ENCODE data around the gene OXNAD1. TPM values are rescaled to one million over a fixed set of nuclear protein-coding genes. Genes with fewer than 3 reads are reported as not detected.

The OXNAD1 gene
- total RNA-seq, 1 experiment from 2014 or later = 16.3 TPM

DNA sequence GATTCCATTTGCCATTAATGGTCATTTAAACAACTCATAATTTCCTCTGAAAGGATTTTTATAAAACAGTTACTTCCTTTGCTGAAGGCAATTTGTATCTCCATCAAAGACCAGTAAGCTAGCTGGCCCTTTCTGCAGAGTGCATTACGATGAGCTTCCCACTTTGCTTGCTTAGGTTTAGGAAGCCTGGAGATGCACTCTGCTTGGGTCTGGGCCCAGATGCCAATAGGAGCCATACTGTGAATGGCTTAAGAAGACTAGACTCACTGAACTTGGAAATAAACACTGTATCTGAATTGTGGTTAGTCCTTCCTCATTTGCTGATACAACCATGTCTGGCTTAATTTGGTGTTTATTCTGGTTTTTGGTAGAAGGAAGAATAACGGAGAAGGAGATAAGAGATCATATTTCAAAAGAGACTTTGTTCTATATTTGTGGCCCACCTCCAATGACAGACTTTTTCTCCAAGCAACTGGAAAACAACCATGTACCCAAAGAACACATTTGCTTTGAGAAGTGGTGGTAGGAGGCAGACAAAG, 38.1 kb downstream of the OXNAD1 start:
- TF ChIP-seq, protein P1, sequence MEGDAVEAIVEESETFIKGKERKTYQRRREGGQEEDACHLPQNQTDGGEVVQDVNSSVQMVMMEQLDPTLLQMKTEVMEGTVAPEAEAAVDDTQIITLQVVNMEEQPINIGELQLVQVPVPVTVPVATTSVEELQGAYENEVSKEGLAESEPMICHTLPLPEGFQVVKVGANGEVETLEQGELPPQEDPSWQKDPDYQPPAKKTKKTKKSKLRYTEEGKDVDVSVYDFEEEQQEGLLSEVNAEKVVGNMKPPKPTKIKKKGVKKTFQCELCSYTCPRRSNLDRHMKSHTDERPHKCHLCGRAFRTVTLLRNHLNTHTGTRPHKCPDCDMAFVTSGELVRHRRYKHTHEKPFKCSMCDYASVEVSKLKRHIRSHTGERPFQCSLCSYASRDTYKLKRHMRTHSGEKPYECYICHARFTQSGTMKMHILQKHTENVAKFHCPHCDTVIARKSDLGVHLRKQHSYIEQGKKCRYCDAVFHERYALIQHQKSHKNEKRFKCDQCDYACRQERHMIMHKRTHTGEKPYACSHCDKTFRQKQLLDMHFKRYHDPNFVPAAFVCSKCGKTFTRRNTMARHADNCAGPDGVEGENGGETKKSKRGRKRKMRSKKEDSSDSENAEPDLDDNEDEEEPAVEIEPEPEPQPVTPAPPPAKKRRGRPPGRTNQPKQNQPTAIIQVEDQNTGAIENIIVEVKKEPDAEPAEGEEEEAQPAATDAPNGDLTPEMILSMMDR (IDR thresholded peaks at IDR 0.05; ENCODE audit: unreplicated experiment) = no peak
- DNase-seq = no peak
- H3K27ac Mint-ChIP-seq (ENCODE audit: unreplicated experiment) = no peak overlapping the region
- no TSS peak for BruUV-seq (replicated peaks)
- no peak overlapping the region for H3K4me3 Mint-ChIP-seq (ENCODE audit: low read depth, unreplicated experiment)
- no peaks in the 10 kb centered on the region for H3K9me3 Mint-ChIP-seq (ENCODE audit: low read depth, unreplicated experiment)
- intact Hi-C loops (cut with micrococcal nuclease; ENCODE audit: unreplicated experiment) = no loop called here
- no peaks in the 10 kb centered on the region for H3K27me3 Mint-ChIP-seq (ENCODE audit: unreplicated experiment)
- no peaks in the 10 kb centered on the region for H3K4me1 Mint-ChIP-seq (ENCODE audit: low read depth, unreplicated experiment)
- CTCF ChIA-PET = no interaction called here
- no peaks in the 10 kb centered on the region for H3K36me3 Mint-ChIP-seq (ENCODE audit: insufficient read depth, unreplicated experiment)

DNA sequence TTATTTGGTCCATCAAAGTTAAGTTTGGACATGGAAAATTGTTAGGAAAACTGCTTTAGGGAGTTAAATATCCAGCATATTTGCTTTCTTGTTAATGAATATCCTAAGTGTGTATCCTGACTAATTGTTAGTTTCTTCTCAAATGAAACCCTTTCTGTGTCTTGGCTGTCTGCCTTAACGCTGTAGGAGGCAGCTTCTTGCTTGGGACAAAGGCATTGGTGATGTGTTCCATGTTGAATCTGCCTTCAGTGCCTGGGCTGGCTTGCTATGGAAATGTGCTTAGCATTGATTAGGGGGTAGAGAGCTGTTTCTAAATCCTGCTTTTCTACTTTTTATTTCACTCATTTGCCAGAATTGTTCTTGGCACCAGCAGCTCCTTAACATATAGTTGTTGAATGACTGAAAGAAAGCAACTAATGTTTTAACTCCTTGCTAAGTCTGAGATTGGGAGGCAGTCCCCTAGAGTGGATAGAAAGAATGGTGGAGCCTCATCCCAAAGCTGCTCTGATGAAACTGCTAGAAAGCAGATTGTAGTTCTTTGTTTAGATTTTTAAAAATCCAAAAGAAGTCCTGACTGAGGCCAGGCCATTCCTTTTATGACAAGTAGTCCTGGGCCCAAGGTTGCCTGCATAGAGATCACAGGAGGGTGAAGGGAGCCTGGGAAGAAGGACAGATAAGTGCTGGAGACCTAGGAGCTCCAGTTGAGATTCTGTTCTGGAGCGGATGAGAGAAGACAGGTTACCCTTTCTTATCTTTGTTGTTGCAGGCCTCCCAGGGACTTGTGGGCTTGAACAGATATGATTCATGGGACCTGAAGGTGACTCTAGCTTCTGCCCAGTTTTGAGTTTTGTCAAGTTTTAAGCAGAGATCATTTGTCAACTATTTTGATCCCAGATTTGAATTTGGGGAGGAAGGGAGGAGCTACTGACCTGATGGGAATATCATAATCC, 39.3 kb downstream of the OXNAD1 start:
- CTCF ChIA-PET = interaction anchor here (0.6 to 0.9 kb wide), 2 partner anchors 14 to 206 kb away, joined by 3 to 5 read pairs; no protein-coding TSS in a partner anchor

DNA sequence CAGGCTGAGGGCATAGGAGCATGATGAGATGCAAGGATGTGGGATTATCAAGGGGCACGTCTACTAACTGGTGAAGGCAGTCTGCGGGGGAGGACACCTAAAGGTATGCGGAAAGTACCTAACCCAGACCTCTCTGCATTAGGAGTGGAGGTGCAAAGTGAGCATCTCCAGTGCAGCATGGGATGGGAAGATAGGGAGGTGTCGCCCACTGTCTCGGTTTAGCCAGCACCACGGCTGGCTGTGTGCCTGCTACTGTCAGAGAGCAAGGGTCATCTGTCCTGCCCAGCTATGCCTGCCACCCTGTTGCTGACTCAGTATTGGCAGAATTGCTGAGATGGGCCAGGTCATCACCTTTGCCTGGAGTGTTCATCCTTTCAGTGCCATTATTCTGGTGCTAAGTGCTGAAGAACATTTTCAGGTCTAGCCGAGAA, 40.1 kb downstream of the OXNAD1 start:
- Mint-ChIP-seq H3K9me3 (ENCODE audit: low read depth, unreplicated experiment) (no peaks in the 10 kb centered on the region), H3K27me3 (ENCODE audit: unreplicated experiment) (no peaks in the 10 kb centered on the region), H3K4me1 (ENCODE audit: low read depth, unreplicated experiment) (peaks cover 8% of the 10 kb centered on the region), H3K4me3 (ENCODE audit: low read depth, unreplicated experiment) (no peak overlapping the region), H3K27ac (ENCODE audit: unreplicated experiment) (no peak overlapping the region), H3K36me3 (ENCODE audit: insufficient read depth, unreplicated experiment) (no peaks in the 10 kb centered on the region)
- TF ChIP-seq, protein P1 (IDR thresholded peaks at IDR 0.05; ENCODE audit: unreplicated experiment) = no peak
- no TSS peak for BruUV-seq (replicated peaks)
- CTCF ChIA-PET = interaction anchor here (0.6 to 0.9 kb wide), 2 partner anchors 15 to 207 kb away, joined by 3 to 5 read pairs; no protein-coding TSS in a partner anchor
- intact Hi-C loops (cut with micrococcal nuclease; ENCODE audit: unreplicated experiment) = loop anchor here (5.0 kb wide), 1 partner anchor 247 kb away; no protein-coding TSS in a partner anchor
- no peak for DNase-seq

More for the DNA sequence above, 39.3 kb downstream of the OXNAD1 start:
- Mint-ChIP-seq H3K27ac (ENCODE audit: unreplicated experiment) (no peak overlapping the region), H3K27me3 (ENCODE audit: unreplicated experiment) (no peaks in the 10 kb centered on the region), H3K4me3 (ENCODE audit: low read depth, unreplicated experiment) (no peak overlapping the region), H3K4me1 (ENCODE audit: low read depth, unreplicated experiment) (no peaks in the 10 kb centered on the region), H3K36me3 (ENCODE audit: insufficient read depth, unreplicated experiment) (no peaks in the 10 kb centered on the region), H3K9me3 (ENCODE audit: low read depth, unreplicated experiment) (no peaks in the 10 kb centered on the region)
- TF ChIP-seq, protein P1 (IDR thresholded peaks at IDR 0.05; ENCODE audit: unreplicated experiment) = no peak
- no TSS peak for BruUV-seq (replicated peaks)
- intact Hi-C loops (cut with micrococcal nuclease; ENCODE audit: unreplicated experiment) = loop anchor here (5.0 kb wide), 1 partner anchor 248 kb away; no protein-coding TSS in a partner anchor
- no peak for DNase-seq

DNA sequence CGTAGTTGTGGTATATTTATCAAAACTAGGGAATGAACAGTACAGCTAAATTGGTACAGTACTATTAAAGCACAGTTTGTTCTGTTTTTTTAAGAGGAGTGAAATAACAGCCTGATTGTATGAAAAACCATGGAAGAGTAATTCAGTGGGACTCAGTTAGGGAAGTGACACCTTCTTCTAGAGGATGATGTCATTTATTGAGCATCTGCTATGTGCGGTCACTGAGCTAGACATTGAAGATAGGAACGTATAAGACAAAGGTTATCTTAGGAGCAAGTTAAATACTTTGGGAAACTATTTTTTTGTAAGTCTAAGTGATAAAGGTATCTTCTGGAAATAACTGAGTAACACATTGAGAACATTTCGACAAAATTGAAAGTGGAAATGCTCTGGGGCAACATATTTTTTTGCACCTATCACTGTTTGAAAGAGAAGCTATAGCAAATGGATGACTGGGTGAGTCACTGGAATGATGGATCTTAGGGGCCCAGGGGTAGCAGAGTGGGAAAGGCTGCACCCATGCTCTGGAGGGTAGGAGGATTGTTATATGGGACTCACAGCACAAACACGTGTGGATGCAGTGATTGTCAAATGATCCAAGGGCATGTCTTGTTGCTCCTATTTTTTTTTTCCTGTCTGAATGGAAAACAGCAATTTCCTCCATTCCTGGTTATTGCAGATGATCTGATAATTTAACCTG, 43.0 kb downstream of the OXNAD1 start:
- no TSS peak for BruUV-seq (replicated peaks)
- no peak overlapping the region for H3K4me3 Mint-ChIP-seq (ENCODE audit: low read depth, unreplicated experiment)
- CTCF ChIA-PET = interaction anchor here (1.1 kb wide), 1 partner anchor 18 kb away, joined by 3 read pairs; no protein-coding TSS in a partner anchor
- H3K27me3 Mint-ChIP-seq (ENCODE audit: unreplicated experiment) = no peaks in the 10 kb centered on the region
- TF ChIP-seq, protein P1 (IDR thresholded peaks at IDR 0.05; ENCODE audit: unreplicated experiment) = no peak
- no peaks in the 10 kb centered on the region for H3K9me3 Mint-ChIP-seq (ENCODE audit: low read depth, unreplicated experiment)
- DNase-seq = no peak
- no peak overlapping the region for H3K27ac Mint-ChIP-seq (ENCODE audit: unreplicated experiment)
- intact Hi-C loops (cut with micrococcal nuclease; ENCODE audit: unreplicated experiment) = loop anchor here (5.0 kb wide), 1 partner anchor 244 kb away; no protein-coding TSS in a partner anchor
- peaks cover 8% of the 10 kb centered on the region for H3K4me1 Mint-ChIP-seq (ENCODE audit: low read depth, unreplicated experiment)
- no peaks in the 10 kb centered on the region for H3K36me3 Mint-ChIP-seq (ENCODE audit: insufficient read depth, unreplicated experiment)

All from Calu3 (cell line).